Muscle of leg (tissue), 11 donors: ENCODE results near the gene ARNT2. TPM values are rescaled to one million over a fixed set of nuclear protein-coding genes. Genes with fewer than 3 reads are reported as not detected.
"Not testable (repeated sequence)": the region's sequence is repeated elsewhere in the genome, so short reads cannot be mapped to it uniquely, and the experiment has no call there.

Source experiments
- DNase-seq: peaks from one replicate; pipeline ENCODE4 v3.0.0; 2013
- H3K27ac ChIP-seq: one replicate; pipeline ENCODE4 v1.5.1; 2013; ENCODE audit warnings: mild to moderate bottlenecking, low read length, control low read depth
- H3K27me3 ChIP-seq: one replicate; pipeline ENCODE4 v1.6.1; 2013; ENCODE audit warnings: low read length; ENCODE audit not compliant: control insufficient read depth, insufficient read depth
- H3K36me3 ChIP-seq: one replicate; pipeline ENCODE4 v1.6.1; 2013; ENCODE audit warnings: low read length; ENCODE audit not compliant: control insufficient read depth, insufficient read depth
- H3K4me1 ChIP-seq: one replicate; pipeline ENCODE4 v1.6.1; 2013; ENCODE audit warnings: low read length; ENCODE audit not compliant: control insufficient read depth, insufficient read depth
- H3K4me3 ChIP-seq: one replicate; pipeline ENCODE4 v1.5.1; 2013; ENCODE audit warnings: low read length, control low read depth
- H3K9me3 ChIP-seq: replicated peaks from 2 replicates; pipeline ENCODE4 v1.6.1; 2013; ENCODE audit warnings: low read depth, low read length; ENCODE audit not compliant: control insufficient read depth
- WGBS: methylation state at CpG from one replicate; pipeline ENCODE4 v1.1.5; 2013; ENCODE audit warnings: missing lambda C conversion rate; ENCODE audit not compliant: insufficient coverage; 5-methylcytosine and 5-hydroxymethylcytosine counted together
- polyA plus RNA-seq, 8 donors: library from polyadenylated mRNA; unstranded; fragments of 120-200 nt; gene quantifications; one replicate each; pipeline versions ENCODE4 v1.2.1 to v1.2.3, GENCODE V29; 2013; ENCODE audit warnings: inconsistent platforms in 1 of 8, low replicate concordance in 1 of 8; ENCODE audit not compliant: insufficient read length in 8 of 8, insufficient read depth in 1 of 8
- total RNA-seq: library from RNA; stranded (reverse); fragments of 120-200 nt; gene quantifications from one replicate; pipeline ENCODE4 v1.2.4, GENCODE V29; 2013

The ARNT2 gene
- total and polyA plus RNA-seq, 9 donors, result 4.9 to 10.8 (median 7.7) TPM

- WGBS, result 69% methylated on average over 5 of the region's 5 CpGs
- H3K4me3 ChIP-seq, result no peak overlapping the region
Observed at GRCh38 chr15:80507131-80507530, 102.9 kb downstream of the ARNT2 start.

GRCh38 chr15:80507638-80508316 lies 103.6 kb downstream of the ARNT2 start:
- H3K4me1 ChIP-seq, result peaks cover 38% of the 10 kb centered on the region
- WGBS, result 29% methylated on average over 10 of the region's 18 CpGs
- peak; percentile 76 for DNase-seq
- peaks cover 2% of the 10 kb centered on the region for H3K27me3 ChIP-seq
- peaks cover 2% of the 10 kb centered on the region for H3K9me3 ChIP-seq
- no peak overlapping the region for H3K4me3 ChIP-seq
- H3K36me3 ChIP-seq, result no peaks in the 10 kb centered on the region
- H3K27ac ChIP-seq, result no peak overlapping the region

More at GRCh38 chr15:80507131-80507530, 102.9 kb downstream of the ARNT2 start:
- Histone ChIP-seq H3K27ac (no peak overlapping the region), H3K9me3 (peaks cover 2% of the 10 kb centered on the region), H3K4me1 (peaks cover 38% of the 10 kb centered on the region), H3K36me3 (no peaks in the 10 kb centered on the region), H3K27me3 (peaks cover 2% of the 10 kb centered on the region)
- no peak for DNase-seq

- H3K27me3 ChIP-seq, result peaks cover 2% of the 10 kb centered on the region
- no CpG with 5 or more reads among the region's 4 CpGs for WGBS
- no peak overlapping the region for H3K27ac ChIP-seq
- H3K4me1 ChIP-seq, result peaks cover 32% of the 10 kb centered on the region
- peaks cover 2% of the 10 kb centered on the region for H3K9me3 ChIP-seq
- no peaks in the 10 kb centered on the region for H3K36me3 ChIP-seq
- H3K4me3 ChIP-seq, result no peak overlapping the region
- DNase-seq, result no peak
Observed at GRCh38 chr15:80508783-80509182, 104.6 kb downstream of the ARNT2 start.

GRCh38 chr15:80509800-80510199 lies 105.6 kb downstream of the ARNT2 start:
- DNase-seq, result no peak
- H3K4me3 ChIP-seq, result no peak overlapping the region
- H3K36me3 ChIP-seq, result no peaks in the 10 kb centered on the region
- H3K9me3 ChIP-seq, result peaks cover 2% of the 10 kb centered on the region
- H3K27ac ChIP-seq, result no peak overlapping the region
- 90% methylated on average over 4 of the region's 5 CpGs for WGBS
- H3K27me3 ChIP-seq, result peaks cover 2% of the 10 kb centered on the region
- H3K4me1 ChIP-seq, result peaks cover 29% of the 10 kb centered on the region

GRCh38 chr15:80510985-80511384 lies 106.8 kb downstream of the ARNT2 start:
- not testable (repeated sequence) for H3K9me3 ChIP-seq, H3K27me3 ChIP-seq, H3K4me3 ChIP-seq, DNase-seq, H3K27ac ChIP-seq, H3K36me3 ChIP-seq
- H3K4me1 ChIP-seq, result peaks cover 29% of the 10 kb centered on the region
- 100% methylated on average over 1 of the region's 4 CpGs for WGBS

- no peaks in the 10 kb centered on the region for H3K36me3 ChIP-seq
- WGBS, result 80% methylated on average over 1 of the region's 4 CpGs
- no peak overlapping the region for H3K27ac ChIP-seq
- DNase-seq, result peak; percentile 79
- H3K9me3 ChIP-seq, result peaks cover 3% of the 10 kb centered on the region
- peaks cover 2% of the 10 kb centered on the region for H3K27me3 ChIP-seq
- H3K4me1 ChIP-seq, result peaks cover 13% of the 10 kb centered on the region
- no peak overlapping the region for H3K4me3 ChIP-seq
Observed at GRCh38 chr15:80512726-80513660, 108.8 kb downstream of the ARNT2 start.

GRCh38 chr15:80514071-80514780 lies 110.0 kb downstream of the ARNT2 start:
- Histone ChIP-seq H3K36me3 (no peaks in the 10 kb centered on the region), H3K4me3 (no peak overlapping the region), H3K9me3 (peaks cover 3% of the 10 kb centered on the region), H3K27me3 (peaks cover 2% of the 10 kb centered on the region), H3K4me1 (peaks cover 11% of the 10 kb centered on the region), H3K27ac (no peak overlapping the region)
- DNase-seq, result no peak
- WGBS, result 96% methylated on average over 7 of the region's 10 CpGs

- H3K27me3 ChIP-seq, result no peaks in the 10 kb centered on the region
- no peak overlapping the region for H3K4me3 ChIP-seq
- no peak for DNase-seq
Observed at GRCh38 chr15:80517290-80517689, 113.1 kb downstream of the ARNT2 start.

GRCh38 chr15:80518522-80518921 lies 114.3 kb downstream of the ARNT2 start:
- Histone ChIP-seq H3K4me3 (no peak overlapping the region), H3K36me3 (no peaks in the 10 kb centered on the region), H3K9me3 (peaks cover 3% of the 10 kb centered on the region), H3K27ac (no peak overlapping the region), H3K4me1 (no peaks in the 10 kb centered on the region), H3K27me3 (no peaks in the 10 kb centered on the region)
- WGBS, result no CpG with 5 or more reads among the region's 1 CpG
- no peak for DNase-seq

More at GRCh38 chr15:80517290-80517689, 113.1 kb downstream of the ARNT2 start:
- H3K9me3 ChIP-seq, result peaks cover 3% of the 10 kb centered on the region
- no peak overlapping the region for H3K27ac ChIP-seq
- no peaks in the 10 kb centered on the region for H3K36me3 ChIP-seq
- H3K4me1 ChIP-seq, result peaks cover 8% of the 10 kb centered on the region

- H3K9me3 ChIP-seq, result no peaks in the 10 kb centered on the region
- DNase-seq, result no peak
- 60% methylated on average over 2 of the region's 2 CpGs for WGBS
- H3K4me3 ChIP-seq, result no peak overlapping the region
- H3K36me3 ChIP-seq, result no peaks in the 10 kb centered on the region
- H3K27ac ChIP-seq, result no peak overlapping the region
- no peaks in the 10 kb centered on the region for H3K27me3 ChIP-seq
- no peaks in the 10 kb centered on the region for H3K4me1 ChIP-seq
Observed at GRCh38 chr15:80523746-80524145, 119.6 kb downstream of the ARNT2 start.
